ENCODE data around the gene OVOL1. TPM values are rescaled to one million over a fixed set of nuclear protein-coding genes. Genes with fewer than 3 reads are reported as not detected.

The OVOL1 gene
- total and polyA plus RNA-seq, 2 of the 13 experiments (the other 11 are each of a cell fraction or from before 2014, with no cell fraction given), result 0.01 TPM; not detected in 1

GRCh38 chr11:65779919-65780769, 6.7 kb upstream of the OVOL1 start (continued):
- TF ChIP-seq HOXD1 (CRISPR knock-in tag; IDR thresholded peaks at IDR 0.05) (0 out of 2 replicates have a peak, but pooled peaks have one; percentile 14), ZNF430 (CRISPR knock-in tag; IDR thresholded peaks at IDR 0.05) (no peak), KAT7 (CRISPR knock-in tag; IDR thresholded peaks at IDR 0.05; ENCODE audit: borderline replicate concordance) (0 out of 2 replicates have a peak, but pooled peaks have one; percentile 34), HNRNPH1 (optimal IDR thresholded peaks at IDR 0.05; ENCODE audit: low read depth, low read length) (no peak), STAG1 (CRISPR knock-in tag; IDR thresholded peaks at IDR 0.05) (peak; percentile 63), ZFP1 (CRISPR knock-in tag; IDR thresholded peaks at IDR 0.05) (no peak), FOXC1 (CRISPR knock-in tag; IDR thresholded peaks at IDR 0.05; ENCODE audit: borderline replicate concordance) (no peak), RBM22 (optimal IDR thresholded peaks at IDR 0.05; ENCODE audit: low read length) (no peak), ZBTB1 (CRISPR knock-in tag; IDR thresholded peaks at IDR 0.05; ENCODE audit: borderline replicate concordance) (no peak), ADNP (CRISPR knock-in tag; IDR thresholded peaks at IDR 0.05) (no peak), SNAI1 (CRISPR knock-in tag; IDR thresholded peaks at IDR 0.05; ENCODE audit: borderline replicate concordance) (no peak), SRSF1 (optimal IDR thresholded peaks at IDR 0.05; ENCODE audit: low read depth, low read length) (no peak), PAWR (CRISPR knock-in tag; IDR thresholded peaks at IDR 0.05; ENCODE audit: borderline replicate concordance) (no peak), ZNF17 (CRISPR knock-in tag; IDR thresholded peaks at IDR 0.05) (no peak), CAMTA2 (CRISPR knock-in tag; IDR thresholded peaks at IDR 0.05; ENCODE audit: borderline replicate concordance) (no peak), PLRG1 (conservative IDR thresholded peaks at IDR 0.05) (no peak), MTA3 (CRISPR knock-in tag; IDR thresholded peaks at IDR 0.05) (no peak), FOXO1 (CRISPR knock-in tag; IDR thresholded peaks at IDR 0.05) (no peak), SNRNP70 (IDR thresholded peaks at IDR 0.05; ENCODE audit: low read depth, low read length) (no peak), ZBTB4 (CRISPR knock-in tag; IDR thresholded peaks at IDR 0.05; ENCODE audit: borderline replicate concordance) (peak; percentile 13; the same call in 1 of the 2 replicates), ZNF614 (CRISPR knock-in tag; IDR thresholded peaks at IDR 0.05; ENCODE audit: borderline replicate concordance) (no peak)
- TF ChIP-seq, protein P1, sequence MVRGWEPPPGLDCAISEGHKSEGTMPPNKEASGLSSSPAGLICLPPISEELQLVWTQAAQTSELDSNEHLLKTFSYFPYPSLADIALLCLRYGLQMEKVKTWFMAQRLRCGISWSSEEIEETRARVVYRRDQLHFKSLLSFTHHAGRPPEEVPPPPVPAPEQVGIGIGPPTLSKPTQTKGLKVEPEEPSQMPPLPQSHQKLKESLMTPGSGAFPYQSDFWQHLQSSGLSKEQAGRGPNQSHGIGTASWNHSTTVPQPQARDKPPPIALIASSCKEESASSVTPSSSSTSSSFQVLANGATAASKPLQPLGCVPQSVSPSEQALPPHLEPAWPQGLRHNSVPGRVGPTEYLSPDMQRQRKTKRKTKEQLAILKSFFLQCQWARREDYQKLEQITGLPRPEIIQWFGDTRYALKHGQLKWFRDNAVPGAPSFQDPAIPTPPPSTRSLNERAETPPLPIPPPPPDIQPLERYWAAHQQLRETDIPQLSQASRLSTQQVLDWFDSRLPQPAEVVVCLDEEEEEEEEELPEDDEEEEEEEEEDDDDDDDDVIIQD (CRISPR knock-in tag; IDR thresholded peaks at IDR 0.05; ENCODE audit: low read depth), result no peak
- TF ChIP-seq, protein P2, sequence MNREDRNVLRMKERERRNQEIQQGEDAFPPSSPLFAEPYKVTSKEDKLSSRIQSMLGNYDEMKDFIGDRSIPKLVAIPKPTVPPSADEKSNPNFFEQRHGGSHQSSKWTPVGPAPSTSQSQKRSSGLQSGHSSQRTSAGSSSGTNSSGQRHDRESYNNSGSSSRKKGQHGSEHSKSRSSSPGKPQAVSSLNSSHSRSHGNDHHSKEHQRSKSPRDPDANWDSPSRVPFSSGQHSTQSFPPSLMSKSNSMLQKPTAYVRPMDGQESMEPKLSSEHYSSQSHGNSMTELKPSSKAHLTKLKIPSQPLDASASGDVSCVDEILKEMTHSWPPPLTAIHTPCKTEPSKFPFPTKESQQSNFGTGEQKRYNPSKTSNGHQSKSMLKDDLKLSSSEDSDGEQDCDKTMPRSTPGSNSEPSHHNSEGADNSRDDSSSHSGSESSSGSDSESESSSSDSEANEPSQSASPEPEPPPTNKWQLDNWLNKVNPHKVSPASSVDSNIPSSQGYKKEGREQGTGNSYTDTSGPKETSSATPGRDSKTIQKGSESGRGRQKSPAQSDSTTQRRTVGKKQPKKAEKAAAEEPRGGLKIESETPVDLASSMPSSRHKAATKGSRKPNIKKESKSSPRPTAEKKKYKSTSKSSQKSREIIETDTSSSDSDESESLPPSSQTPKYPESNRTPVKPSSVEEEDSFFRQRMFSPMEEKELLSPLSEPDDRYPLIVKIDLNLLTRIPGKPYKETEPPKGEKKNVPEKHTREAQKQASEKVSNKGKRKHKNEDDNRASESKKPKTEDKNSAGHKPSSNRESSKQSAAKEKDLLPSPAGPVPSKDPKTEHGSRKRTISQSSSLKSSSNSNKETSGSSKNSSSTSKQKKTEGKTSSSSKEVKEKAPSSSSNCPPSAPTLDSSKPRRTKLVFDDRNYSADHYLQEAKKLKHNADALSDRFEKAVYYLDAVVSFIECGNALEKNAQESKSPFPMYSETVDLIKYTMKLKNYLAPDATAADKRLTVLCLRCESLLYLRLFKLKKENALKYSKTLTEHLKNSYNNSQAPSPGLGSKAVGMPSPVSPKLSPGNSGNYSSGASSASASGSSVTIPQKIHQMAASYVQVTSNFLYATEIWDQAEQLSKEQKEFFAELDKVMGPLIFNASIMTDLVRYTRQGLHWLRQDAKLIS (CRISPR knock-in tag; IDR thresholded peaks at IDR 0.05), result no peak

All from HepG2 (cell line).